HEK293T (cell line): Measurements from ENCODE around the gene GHR.

Experiments
- BHLHE40 ChIP-seq: fragments of 450-650 bp; IDR thresholded peaks from 2 replicates; pipeline ENCODE4 v1.6.1; 2016; ENCODE audit warnings: mild to moderate bottlenecking, moderate library complexity, borderline replicate concordance
- FOXA1 ChIP-seq: fragments of 450-650 bp; IDR thresholded peaks from 2 replicates; pipeline ENCODE4 v1.6.1; 2016; ENCODE audit warnings: mild to moderate bottlenecking
- FOXM1 ChIP-seq: fragments of 450-650 bp; IDR thresholded peaks from 2 replicates; pipeline ENCODE4 v1.6.1; 2017; ENCODE audit warnings: mild to moderate bottlenecking, borderline replicate concordance
- HDGF ChIP-seq: fragments of 450-650 bp; IDR thresholded peaks from 2 replicates; pipeline ENCODE4 v1.6.1; 2017; ENCODE audit warnings: antibody characterized with exemption, borderline replicate concordance

DNA sequence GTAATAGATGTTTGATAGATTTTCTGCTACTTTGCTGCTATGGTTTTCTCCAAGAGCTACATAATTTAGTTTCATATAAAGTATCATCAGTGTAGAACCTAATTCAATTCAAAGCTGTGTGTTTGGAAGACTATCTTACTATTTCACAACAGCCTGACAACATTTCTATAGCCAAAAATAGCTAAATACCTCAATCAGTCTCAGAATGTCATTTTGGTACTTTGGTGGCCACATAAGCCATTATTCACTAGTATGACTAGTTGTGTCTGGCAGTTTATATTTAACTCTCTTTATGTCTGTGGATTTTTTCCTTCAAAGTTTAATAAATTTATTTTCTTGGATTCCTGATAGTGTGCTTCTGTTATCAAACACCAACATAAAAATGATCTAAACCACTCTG lies 298.2 kb downstream of the GHR start:
- no peak for TF ChIP-seq FOXM1
- TF ChIP-seq FOXA1: no peak
- TF ChIP-seq HDGF: no peak
- TF ChIP-seq BHLHE40: no peak
